SIG-M5 (cell line): ENCODE data around the gene DOCK3.
"Not testable (repeated sequence)": the region's sequence is repeated elsewhere in the genome, so short reads cannot be mapped to it uniquely, and the experiment has no call there.

Experiments
- DNase-seq: peaks from one replicate; lab custom pipeline; 2025; lab: John Stamatoyannopoulos, UW

DOCK3 gene

DNA sequence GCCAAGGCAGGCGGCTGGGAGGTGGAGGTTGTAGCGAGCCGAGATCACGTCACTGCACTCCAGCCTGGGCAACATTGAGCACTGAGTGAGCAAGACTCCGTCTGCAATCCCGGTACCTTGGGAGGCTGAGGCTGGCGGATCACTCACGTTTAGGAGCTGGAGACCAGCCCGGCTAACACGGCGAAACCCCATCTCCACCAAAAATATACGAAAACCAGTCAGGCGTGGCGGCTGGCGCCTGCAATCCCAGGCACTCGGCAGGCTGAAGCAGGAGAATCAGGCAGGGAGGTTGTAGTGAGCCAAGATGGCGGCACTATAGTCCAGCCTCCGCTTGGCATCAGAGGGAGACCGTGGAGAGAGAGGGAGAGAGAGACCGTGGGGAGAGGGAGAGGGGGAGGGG lies 129.6 kb downstream of the DOCK3 start:
- DNase-seq = not testable (repeated sequence)

DNA sequence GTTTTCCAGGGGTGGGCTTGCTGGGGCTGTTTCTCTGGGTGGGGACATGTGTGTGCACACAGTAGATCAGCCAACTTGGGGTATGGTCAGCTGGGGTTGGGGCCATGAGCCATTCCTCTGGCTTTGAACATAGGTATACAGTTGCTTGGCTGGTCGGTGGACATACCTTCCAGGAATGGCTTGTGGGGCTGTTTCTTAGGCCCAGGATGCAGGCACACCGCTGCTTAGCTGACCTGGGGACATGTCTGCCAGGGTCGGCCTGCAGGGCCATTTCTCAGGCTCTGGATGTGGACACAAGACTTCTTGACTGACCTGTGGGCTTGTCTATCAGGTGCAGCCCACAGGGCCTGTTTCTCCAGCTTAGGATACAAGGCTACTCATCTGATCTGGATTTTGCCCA lies 130.6 kb downstream of the DOCK3 start:
- no peak for DNase-seq

DNA sequence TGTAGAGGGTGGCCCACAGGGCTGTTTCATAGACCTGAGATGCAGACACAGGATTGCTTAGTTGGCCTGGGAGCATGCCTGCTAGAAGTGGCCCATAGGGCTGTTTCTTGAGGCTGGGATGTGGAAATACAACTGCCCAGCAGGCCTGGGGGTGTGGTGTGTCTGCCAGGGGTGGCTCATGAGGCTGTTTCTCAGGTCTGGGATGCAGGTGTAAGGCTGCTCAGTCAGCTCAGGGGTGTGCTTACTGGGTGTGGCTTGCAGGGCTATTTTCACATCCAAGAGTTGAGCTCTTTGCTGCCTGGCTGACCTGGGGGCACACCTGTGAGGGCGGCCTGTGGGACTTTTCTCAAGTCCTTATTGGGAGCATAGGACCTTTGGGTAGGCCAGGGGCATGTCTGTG lies 131.3 kb downstream of the DOCK3 start:
- no peak for DNase-seq

DNA sequence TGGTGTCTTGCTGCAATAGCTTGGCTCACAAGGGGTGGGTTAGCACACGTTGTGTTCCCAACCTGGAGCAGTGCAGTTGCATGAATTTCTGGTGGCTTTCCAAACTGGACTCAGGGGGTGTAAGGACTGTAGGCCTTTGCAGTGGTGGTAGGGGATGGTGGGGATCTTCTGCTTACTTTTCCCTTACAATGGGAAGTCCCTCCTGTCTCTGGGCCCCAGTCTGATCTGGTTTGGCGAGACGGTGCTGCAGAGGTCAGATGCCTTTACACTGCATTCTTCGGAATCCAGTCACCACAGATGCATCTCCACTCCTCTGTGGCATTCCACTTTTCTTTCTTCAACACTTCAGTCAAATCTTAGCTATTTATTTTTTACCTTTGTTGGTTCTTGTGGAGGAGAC lies 132.1 kb downstream of the DOCK3 start:
- no peak for DNase-seq

DNA sequence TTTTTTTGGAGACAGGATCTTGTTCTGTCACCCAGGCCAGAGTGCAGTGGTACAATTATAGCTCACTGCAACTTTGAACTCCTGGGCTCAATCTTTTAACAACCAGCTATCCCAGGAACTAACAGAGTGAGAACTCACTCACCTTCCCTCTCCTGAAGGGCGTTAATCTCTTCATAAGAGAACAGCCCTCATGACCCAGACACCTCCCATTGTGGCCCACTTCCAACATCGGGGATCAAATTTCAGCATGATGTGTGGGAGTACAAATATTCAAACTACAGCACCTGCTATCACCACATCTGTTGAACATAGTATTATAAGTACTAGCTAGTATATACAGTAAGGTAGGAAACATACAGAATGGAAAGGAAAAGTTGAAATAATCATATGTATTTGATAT lies 132.5 kb downstream of the DOCK3 start:
- DNase-seq = no peak

DNA sequence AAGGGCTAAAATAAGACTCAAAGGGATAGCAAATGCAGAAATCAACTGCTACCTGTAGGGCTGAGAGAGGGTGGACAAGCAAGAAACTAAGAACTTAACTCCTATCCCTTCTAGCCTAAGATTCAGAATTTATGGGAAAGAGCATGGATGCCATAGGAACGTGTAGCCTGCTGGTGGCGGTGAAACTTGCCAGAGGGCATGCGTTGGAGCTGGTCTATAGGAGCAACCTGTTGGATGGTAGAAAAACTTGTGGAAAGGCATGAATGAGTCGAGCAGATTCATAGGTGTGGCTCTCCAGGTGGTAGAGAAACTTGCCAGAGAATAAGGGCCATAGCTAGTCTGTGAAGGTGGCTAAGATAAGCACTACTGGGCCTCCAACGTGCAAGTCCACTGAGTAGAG lies 137.2 kb downstream of the DOCK3 start:
- DNase-seq = no peak

DNA sequence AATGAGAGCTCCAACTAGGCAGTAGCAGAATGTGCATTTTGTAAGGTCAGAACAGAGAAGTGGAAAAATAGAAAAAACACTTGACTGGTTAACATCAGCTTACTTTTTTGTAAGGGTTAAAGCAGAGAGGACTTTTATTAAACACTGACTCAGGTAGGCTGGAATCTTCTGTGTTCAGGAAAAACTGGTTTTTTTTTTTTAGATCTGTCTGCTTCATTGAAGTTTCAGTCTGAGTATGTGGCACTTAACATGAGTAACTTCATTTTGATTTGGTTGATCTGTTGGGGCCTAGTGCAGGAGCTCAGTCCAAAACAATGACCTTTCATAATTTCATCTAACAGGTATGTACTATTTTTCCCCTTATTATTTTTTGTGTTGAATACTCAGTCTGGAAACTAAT lies 141.1 kb downstream of the DOCK3 start:
- no peak for DNase-seq

DNA sequence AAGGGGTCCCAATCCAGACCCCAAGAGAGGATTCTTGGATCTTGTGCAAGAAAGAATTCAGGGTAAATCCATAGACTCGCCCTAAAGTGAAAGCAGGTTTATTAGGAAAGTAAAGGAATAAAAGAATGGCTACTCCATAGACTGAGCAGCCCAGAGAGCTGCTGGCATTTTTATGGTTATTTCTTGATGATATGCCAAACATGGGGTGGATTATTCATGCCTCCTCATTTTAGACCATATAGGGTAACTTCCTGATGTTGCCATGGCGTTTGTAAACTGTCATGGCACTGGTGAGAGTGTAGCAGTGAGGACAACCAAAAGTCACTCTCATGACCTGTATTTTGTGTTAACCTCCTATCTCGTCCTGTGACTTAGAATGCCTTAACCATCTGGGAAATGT lies 142.2 kb downstream of the DOCK3 start:
- no peak for DNase-seq

DNA sequence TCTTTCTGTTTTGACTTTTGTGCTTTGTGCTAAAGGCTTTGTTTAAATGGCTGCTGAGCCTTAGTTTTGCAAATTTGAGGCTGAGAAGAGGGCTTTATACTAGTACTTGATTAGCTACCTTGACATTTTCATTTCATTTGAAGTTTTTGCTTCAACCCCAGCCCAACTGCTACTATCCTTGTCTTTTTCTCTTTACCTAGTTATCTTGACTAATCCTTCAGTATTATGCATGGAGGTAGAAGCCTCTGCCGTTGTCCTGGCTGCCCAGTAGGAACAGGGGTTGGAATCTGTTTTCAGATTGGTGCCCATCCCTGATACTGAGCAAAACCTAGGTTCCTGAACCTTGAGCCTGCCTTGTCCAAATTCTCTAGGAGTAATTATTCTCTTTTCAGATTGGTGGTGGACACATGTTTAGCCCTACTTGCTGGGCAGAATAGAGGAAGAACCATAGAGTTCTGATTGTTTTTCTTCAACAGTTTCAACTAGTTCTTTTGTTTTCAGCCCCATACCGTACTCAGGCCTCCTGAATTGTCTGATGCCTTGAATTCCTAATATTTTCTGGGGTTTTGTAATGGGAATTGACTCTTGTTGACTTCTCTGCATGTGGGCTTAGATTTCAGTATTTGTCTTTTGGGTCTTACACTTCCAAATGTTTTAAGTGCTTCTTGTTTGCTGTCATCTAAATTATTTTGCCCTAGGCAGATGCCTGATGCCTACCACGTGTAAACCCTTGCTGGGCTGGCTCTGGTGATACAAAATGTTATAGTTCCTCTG lies 143.2 kb downstream of the DOCK3 start:
- no peak for DNase-seq

DNA sequence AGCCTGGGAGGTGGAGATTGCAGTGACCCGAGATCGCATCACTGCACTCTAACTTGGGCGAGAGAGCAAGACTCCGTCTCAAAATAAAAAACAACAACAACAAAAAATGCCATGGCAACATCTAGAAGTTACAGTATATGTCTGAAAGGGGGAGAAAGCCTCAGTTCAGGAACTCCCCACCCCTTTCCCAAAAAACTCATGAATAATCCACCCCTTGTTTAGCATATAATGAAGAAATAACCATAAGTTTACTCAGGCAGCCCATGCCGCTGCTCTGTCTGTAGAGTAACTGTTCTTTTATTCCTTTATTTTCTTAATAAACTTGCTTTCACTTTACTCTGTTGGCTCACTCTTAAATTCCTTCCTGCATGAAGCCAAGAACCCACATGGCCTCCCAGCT lies 145.2 kb downstream of the DOCK3 start:
- no peak for DNase-seq

DNA sequence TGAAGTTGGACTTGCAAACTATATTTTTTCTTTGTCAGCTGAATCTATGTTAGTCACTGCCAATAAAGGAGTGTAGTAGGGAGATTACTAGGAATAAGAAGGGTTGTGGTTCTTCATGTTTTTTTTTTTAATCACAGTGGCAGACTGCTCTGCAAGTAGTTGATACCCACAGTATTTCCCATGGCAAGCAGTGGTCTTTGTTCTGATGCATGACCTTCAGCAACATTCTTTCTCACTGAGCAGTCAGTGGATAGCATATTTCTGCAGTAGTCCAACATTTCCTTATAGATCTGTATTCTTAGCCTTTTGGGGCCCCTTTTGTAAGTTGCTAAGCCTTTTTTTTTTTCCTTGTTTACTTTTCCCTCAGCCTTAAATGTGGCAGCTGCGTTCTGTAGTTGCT lies 151.1 kb downstream of the DOCK3 start:
- DNase-seq = no peak

DNA sequence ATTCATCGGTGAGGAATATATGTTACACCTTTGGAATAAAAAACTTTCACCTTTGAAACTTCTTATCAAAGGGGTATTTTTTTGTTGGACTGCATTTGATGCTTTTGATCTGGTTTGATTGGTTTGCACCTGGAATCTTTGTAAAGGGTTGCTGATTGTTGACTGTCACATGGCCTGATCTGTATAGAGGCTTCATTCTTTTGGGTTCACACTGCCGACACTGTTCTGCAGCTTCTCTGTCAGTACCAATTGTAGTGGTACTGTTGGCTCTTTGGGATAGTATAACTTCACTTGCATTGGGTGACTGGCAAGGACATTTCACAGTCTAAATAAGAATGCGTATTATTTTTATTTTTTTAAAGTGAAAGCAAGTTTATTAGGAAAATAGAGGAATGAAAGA lies 155.7 kb downstream of the DOCK3 start:
- no peak for DNase-seq

DNA sequence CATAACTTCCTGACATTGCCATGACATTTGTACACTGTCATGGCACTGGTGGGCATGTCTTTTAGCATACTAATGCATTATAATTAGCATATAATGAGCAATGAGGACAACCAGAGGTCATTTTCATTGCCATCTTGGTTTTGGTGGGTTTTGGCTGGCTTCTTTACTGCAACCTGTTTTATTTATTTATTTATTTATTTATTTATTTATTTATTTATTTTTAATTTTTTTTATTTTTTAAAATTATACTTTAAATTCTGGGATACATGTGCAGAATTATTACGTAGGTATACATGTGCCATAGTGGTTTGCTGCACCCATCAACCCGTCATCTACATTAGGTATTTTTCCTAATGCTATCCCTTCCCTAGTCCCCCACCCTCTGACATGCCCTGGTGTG lies 156.3 kb downstream of the DOCK3 start:
- not testable (repeated sequence) for DNase-seq

DNA sequence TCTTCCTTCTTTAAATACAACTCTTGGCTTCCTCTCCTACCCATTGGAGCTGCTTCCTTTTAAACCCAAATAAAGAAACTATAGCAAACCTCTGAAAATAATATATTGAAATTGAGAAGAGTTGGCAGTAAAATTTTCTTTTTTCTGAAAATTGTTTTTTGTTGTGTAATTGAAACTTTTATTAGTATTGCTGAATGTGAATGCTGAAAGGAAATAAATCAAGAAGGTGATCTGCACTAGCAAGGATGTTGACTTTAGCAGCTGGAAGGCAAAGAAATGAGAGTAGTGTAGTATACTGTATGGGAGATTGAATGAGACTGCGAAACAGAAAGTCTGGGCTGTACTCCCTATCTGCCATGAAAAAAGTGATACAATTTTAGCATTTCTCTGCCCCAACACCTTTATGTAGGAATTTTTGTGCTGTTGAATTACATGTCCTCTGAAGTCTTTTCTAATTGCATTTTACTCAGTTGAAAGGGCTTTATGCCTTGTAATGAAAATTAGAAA lies 166.3 kb downstream of the DOCK3 start:
- DNase-seq = no peak

DNA sequence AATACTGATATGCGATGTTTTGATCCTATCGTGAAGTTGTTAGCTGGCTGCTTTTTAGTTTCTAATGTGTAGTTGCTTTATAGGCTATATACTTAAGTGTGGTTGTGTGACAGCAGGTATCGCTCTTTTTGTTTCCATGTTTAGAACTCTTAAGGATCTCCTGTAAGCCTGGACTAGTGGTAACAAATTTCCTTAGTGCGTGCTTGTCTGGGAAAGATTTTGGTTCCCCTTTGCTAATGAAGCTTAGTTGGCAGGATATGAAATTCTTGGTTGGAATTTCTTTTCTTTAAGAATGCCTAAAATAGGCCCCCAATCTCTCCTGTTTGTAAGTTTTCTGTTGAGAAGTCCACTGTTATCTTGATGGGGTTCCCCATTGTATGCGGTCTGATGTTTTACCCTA lies 173.6 kb downstream of the DOCK3 start:
- no peak for DNase-seq

DNA sequence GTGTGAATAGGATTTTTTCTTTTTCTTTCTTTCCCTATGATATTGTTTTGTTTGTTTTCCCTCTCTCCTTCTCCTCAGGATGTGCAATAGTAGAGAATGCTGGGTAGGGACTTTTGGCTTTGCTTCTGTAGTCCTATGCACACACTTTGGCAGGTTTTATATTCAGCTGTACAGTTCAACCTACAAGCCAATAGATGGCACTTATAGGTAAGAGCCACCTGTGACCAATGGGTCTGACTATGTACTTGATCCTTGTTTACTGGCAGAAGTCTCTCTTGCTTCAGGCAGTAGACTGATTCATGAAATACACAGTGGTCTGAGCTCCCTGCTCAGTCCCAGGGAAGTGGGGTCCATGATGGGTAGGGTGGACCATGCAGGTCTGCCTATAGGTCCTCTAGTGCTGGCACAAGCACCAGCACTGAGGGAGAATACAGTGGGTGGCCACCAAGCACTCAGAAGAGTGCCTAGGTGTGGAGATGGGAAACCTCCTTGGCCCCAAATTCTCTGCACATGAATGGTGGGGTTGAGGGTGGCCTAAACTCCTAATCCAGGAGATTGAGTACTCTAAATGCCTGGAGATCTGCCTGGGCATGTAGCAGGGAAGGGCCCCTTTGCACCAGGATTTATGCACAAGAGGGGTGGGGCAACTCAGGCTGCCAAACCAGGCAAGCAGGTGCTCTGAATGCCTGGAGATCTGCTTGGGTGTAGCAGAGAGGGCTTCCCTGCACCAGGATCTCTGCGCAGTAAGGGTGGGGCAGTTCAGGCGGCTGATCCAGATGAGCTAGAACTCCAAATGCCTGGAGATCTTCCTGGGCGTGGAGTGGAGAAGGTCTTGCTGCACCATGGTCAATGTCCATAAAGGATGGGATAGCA lies 176.1 kb downstream of the DOCK3 start:
- no peak for DNase-seq

DNA sequence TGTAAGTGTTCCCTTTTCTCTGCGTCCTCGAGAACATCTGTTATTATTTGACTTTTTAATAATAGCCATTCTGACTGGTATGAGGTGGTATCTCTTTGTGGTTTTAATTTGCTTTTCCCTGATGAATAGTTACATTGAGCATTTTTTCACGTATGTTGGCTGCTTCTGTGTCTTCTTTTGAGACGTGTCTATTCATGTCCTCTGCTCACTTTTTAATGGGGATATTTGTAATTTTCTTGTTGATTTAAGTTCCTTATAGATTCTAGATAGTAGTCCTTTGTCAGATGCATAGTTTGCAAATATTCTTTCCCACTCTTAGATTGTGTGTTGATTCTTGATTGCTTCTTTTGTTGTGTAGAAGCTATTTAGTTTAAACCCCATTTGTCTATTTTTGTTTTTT lies 179.2 kb downstream of the DOCK3 start:
- DNase-seq = no peak

DNA sequence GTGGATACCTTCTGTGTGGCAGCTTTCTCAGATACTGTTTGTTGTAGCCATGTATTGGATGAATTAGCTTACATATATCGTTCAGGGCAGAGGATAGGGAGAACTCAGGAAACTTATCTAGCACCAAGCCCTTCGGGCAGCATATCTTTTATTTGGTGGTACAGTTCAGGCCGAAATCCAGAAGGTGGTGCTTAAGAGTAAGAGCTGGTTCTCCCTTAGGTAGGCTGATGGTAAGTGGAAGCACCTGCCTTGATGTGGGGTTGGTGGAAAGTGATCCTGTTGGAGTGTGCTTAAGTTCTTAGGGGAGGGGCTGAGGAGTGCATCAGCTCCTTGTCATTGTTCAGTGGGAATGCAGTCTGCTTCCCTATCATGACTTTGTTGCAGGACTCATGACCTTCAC lies 187.5 kb downstream of the DOCK3 start:
- no peak for DNase-seq

DNA sequence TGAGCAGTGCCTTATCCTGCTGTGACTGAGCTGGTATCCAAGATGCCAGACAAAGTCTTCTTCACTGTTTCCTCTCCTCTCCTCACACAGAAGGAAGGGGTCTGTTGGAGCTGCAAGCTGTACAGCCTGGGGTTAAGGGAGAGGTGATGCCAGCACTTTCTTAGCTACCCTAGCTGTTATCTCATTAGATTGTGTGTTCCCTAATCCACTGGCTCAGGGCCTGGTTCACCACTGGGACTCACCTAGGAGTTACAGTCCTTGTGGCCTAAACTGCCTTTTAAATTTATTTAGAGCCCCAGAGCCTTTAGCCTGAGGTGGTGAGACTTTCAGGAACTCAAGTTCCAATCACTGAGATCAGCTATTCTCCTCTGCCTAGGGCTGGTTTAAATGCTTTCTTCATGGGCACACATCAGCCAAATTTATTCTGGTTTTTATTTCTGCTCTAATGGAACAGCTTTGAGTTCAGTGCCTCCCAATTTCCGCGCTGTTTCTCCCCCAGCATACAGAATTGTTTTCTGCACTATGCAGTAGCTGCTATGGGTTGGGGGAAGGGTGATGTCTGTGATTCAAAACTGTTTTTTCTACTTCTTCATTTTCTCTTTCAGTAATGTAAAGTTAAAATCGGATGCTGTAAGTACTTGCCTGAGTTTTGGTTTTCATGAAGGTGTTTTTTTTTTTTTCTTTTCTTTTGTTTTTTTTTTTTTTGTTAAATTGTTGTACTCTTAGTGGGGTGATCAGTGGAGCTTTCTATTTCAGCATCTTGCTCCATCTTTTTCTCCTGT lies 198.8 kb downstream of the DOCK3 start:
- no peak for DNase-seq

DNA sequence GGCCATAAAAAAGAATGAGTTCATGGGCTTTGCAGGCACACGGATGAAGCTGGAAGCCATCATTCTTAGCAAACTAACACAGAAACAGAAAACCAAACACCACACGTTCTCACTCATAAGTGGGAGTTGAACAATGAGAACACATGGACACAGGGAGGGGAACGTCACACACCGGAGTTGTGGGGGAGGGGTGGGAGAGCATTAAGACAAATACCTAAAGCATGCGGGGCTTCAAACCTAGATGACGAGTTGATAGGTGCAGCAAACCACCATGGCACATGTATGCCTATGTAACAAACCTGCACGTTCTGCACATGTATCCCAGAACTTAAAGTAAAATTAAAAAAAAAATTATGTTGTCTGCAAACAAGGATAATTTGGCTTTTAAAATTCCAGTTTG lies 200.1 kb downstream of the DOCK3 start:
- not testable (repeated sequence) for DNase-seq

DNA sequence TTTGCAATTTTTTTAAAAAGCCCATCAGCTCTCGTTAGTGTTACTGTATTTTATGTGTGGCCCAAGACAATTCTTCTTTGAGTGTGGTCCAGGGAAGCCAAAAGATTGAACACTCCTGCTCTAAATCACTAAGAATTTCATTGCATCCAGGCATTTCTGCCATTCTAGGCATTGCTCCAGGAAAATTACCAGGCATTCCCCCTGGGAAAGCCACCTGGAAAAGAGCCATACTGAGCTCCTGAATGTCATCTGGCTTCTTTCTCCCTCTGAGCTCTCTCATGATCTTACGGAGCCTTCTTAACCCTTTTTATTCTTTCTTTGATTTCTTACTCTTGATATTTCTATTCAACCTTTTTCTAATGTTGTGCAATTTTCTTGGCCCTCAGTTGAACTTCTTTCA lies 202.2 kb downstream of the DOCK3 start:
- DNase-seq = no peak

DNA sequence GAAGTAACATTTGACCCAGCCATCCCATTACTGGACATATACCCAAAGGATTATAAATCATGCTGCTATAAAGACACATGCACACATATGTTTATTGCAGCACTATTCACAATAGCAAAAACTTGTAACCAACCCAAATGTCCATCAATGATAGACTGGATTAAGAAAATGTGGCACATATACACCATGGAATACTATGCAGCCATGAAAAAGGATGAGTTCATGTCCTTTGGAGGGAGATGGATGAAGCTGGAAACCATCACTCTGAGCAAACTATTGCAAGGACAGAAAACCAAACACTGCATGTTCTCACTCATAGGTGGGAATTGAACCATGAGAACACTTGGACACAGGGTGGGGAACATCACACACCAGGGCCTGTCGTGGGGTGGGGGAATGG lies 208.0 kb downstream of the DOCK3 start:
- DNase-seq = not testable (repeated sequence)
